Measurements from ENCODE around the gene BABAM2. TPM values are rescaled to one million over a fixed set of nuclear protein-coding genes. Genes with fewer than 3 reads are reported as not detected.

The BABAM2 gene
- total and polyA plus RNA-seq, 2 experiments from 2014 or later: 17.8 to 21.5 TPM

DNA sequence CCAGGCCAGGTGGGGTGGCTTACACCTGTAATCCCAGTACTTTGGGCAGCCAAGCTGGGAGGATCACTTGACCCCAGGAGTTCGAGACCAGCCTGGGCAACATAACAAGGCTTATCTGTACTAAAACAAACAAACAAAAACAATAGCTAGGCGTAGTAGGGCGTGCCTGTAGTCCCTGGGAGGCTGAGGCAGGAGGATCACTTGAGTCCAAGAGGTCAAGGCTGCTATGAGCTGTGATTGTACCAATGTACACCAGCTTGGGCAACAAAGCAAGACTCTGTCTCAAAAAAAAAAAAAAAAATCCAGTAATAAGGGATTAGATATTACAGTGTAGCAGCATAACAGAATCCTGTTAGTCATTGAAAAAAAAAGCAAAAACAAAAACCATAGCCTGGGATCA, 279.0 kb downstream of the BABAM2 start:
- H3K4me3 Mint-ChIP-seq: no peak overlapping the region
- no peak overlapping the region for H3K4me2 ChIP-seq
- no peak overlapping the region for H3K27ac Mint-ChIP-seq
- no peak for DNase-seq (ENCODE audit: low spot score)
- no peak overlapping the region for H3K27ac ChIP-seq (ENCODE audit: low read depth)
- H3K36me3 ChIP-seq (ENCODE audit: insufficient read depth): no peaks in the 10 kb centered on the region
- H3K9me2 ChIP-seq (ENCODE audit: insufficient read depth): no peaks in the 10 kb centered on the region
- peaks cover 1% of the 10 kb centered on the region for H3K27me3 Mint-ChIP-seq (ENCODE audit: insufficient read depth, low read depth, poor library complexity)
- H4K20me1 ChIP-seq (replicated peaks; ENCODE audit: insufficient read depth): no peaks in the 10 kb centered on the region
- no peaks in the 10 kb centered on the region for H3K27me3 ChIP-seq (ENCODE audit: insufficient read depth)
- H3K4me1 Mint-ChIP-seq: no peaks in the 10 kb centered on the region; the same call in 2 of the 3 replicates
- TF ChIP-seq JUNB (IDR thresholded peaks at IDR 0.05; ENCODE audit: unreplicated experiment) (no peak), POLR2AphosphoS5 (IDR thresholded peaks at IDR 0.05; ENCODE audit: low read depth) (no peak), ZNF331 (CRISPR knock-in tag; IDR thresholded peaks at IDR 0.05; ENCODE audit: low read depth) (no peak), EZH2phosphoT487 (IDR thresholded peaks at IDR 0.05; ENCODE audit: unreplicated experiment) (no peak), STAT1 (IDR thresholded peaks at IDR 0.05; ENCODE audit: unreplicated experiment) (no peak), CREB1 (CRISPR knock-in tag; IDR thresholded peaks at IDR 0.05; ENCODE audit: low read depth) (no peak), NANOG (IDR thresholded peaks at IDR 0.05; ENCODE audit: borderline replicate concordance) (no peak), REST (IDR thresholded peaks at IDR 0.05; ENCODE audit: unreplicated experiment) (no peak), ZNF114 (CRISPR knock-in tag; IDR thresholded peaks at IDR 0.05) (no peak)
- TF ChIP-seq, protein P1, sequence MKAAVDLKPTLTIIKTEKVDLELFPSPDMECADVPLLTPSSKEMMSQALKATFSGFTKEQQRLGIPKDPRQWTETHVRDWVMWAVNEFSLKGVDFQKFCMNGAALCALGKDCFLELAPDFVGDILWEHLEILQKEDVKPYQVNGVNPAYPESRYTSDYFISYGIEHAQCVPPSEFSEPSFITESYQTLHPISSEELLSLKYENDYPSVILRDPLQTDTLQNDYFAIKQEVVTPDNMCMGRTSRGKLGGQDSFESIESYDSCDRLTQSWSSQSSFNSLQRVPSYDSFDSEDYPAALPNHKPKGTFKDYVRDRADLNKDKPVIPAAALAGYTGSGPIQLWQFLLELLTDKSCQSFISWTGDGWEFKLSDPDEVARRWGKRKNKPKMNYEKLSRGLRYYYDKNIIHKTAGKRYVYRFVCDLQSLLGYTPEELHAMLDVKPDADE (IDR thresholded peaks at IDR 0.05): no peak
- TF ChIP-seq, protein P2, sequence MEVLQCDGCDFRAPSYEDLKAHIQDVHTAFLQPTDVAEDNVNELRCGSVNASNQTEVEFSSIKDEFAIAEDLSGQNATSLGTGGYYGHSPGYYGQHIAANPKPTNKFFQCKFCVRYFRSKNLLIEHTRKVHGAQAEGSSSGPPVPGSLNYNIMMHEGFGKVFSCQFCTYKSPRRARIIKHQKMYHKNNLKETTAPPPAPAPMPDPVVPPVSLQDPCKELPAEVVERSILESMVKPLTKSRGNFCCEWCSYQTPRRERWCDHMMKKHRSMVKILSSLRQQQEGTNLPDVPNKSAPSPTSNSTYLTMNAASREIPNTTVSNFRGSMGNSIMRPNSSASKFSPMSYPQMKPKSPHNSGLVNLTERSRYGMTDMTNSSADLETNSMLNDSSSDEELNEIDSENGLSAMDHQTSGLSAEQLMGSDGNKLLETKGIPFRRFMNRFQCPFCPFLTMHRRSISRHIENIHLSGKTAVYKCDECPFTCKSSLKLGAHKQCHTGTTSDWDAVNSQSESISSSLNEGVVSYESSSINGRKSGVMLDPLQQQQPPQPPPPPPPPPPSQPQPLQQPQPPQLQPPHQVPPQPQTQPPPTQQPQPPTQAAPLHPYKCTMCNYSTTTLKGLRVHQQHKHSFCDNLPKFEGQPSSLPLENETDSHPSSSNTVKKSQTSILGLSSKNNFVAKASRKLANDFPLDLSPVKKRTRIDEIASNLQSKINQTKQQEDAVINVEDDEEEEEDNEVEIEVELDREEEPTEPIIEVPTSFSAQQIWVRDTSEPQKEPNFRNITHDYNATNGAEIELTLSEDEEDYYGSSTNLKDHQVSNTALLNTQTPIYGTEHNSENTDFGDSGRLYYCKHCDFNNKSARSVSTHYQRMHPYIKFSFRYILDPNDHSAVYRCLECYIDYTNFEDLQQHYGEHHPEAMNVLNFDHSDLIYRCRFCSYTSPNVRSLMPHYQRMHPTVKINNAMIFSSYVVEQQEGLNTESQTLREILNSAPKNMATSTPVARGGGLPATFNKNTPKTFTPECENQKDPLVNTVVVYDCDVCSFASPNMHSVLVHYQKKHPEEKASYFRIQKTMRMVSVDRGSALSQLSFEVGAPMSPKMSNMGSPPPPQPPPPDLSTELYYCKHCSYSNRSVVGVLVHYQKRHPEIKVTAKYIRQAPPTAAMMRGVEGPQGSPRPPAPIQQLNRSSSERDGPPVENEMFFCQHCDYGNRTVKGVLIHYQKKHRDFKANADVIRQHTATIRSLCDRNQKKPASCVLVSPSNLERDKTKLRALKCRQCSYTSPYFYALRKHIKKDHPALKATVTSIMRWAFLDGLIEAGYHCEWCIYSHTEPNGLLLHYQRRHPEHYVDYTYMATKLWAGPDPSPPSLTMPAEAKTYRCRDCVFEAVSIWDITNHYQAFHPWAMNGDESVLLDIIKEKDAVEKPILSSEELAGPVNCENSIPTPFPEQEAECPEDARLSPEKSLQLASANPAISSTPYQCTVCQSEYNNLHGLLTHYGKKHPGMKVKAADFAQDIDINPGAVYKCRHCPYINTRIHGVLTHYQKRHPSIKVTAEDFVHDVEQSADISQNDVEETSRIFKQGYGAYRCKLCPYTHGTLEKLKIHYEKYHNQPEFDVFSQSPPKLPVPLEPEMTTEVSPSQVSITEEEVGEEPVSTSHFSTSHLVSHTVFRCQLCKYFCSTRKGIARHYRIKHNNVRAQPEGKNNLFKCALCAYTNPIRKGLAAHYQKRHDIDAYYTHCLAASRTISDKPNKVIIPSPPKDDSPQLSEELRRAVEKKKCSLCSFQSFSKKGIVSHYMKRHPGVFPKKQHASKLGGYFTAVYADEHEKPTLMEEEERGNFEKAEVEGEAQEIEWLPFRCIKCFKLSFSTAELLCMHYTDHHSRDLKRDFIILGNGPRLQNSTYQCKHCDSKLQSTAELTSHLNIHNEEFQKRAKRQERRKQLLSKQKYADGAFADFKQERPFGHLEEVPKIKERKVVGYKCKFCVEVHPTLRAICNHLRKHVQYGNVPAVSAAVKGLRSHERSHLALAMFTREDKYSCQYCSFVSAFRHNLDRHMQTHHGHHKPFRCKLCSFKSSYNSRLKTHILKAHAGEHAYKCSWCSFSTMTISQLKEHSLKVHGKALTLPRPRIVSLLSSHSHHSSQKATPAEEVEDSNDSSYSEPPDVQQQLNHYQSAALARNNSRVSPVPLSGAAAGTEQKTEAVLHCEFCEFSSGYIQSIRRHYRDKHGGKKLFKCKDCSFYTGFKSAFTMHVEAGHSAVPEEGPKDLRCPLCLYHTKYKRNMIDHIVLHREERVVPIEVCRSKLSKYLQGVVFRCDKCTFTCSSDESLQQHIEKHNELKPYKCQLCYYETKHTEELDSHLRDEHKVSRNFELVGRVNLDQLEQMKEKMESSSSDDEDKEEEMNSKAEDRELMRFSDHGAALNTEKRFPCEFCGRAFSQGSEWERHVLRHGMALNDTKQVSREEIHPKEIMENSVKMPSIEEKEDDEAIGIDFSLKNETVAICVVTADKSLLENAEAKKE (CRISPR knock-in tag; IDR thresholded peaks at IDR 0.05): no peak
- no peaks in the 10 kb centered on the region for H3K36me3 Mint-ChIP-seq (ENCODE audit: low read depth)
- no peak overlapping the region for H3K4me3 ChIP-seq
- no peak overlapping the region for H2AFZ ChIP-seq
- no peaks in the 10 kb centered on the region for H3K4me1 ChIP-seq (ENCODE audit: insufficient read depth)
- no peak for ATAC-seq
- no peaks in the 10 kb centered on the region for H3K79me2 ChIP-seq (replicated peaks; ENCODE audit: insufficient read depth)
- no peaks in the 10 kb centered on the region for H3F3A ChIP-seq (replicated peaks; ENCODE audit: low read depth)
- no peaks in the 10 kb centered on the region for H3K9me3 Mint-ChIP-seq
